ENCODE measurements around the gene CNDP1.

CNDP1 gene

DNA sequence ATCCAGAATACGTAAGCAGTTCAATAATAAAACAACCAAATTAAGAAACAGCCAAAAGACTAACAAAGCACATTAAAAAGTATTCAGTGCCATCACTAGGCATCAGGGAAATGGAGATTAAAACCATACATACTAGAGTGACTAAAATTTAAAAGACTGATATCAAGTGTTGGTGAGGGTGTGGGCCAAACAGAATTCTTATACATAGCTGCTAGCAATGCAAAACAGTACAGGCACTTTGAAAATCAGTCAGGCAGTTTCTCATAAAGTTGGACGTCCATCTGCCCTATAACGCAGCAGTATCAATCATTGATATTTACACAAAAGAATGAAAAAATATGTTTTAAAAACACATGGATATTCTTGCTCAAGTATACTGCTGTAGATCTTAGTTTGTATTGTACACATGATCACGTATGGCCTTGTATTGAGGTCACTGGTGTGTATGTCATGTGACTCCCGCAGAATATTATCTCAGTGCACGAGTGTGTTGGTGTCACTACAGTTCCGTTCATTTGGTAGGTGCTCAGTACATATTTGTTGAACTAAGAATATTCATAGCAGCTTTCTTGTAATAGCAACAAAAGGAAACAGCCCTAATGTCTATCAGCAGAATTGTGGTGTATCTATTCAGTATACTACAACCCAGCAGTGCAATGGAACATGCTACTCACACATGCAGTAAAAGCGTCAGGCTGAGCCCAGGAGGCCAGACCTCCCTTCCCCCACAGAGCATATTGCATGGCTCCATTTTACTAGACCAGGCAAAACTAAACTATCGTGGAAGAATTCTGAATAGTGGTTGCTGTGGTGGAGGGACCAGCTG, 92.0 kb downstream of the CNDP1 start:
- DNase-seq (ENCODE audit: low spot score): no peak

DNA sequence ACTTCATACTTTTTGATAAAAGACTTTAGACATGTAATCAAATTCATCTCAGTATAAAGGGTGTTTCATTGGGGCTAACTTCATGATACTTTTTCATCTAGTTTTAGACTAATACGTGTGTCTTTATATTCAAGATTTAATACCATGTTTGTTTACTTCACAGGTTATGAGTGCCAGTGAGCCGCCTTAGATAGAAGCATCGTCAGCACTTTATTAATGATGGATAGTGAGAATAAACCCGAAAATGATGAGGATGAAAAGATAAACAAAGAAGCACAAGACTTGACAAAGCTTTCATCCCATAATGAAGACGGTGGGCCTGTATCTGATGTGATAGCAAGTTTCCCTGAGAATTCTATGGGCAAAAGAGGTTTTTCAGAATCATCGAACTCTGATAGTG, 96.5 kb downstream of the CNDP1 start:
- no peak for DNase-seq (ENCODE audit: low spot score)

DNA sequence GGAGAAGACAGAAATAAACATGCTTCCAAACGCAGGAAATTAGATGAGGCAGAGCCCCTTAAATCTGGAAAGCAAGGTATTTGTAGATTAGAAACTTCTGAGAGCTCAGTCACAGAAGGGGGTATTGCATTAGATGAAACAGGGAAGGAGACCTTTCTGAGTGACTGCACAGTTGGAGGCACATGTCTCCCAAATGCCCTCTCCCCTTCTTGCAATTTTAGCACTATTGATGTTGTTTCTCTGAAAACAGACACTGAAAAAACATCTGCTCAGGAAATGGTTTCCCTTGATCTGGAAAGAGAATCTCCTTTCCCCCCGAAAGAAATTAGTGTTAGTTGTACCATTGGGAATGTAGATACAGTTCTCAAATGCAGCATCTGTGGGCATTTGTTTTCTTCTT, 96.9 kb downstream of the CNDP1 start:
- DNase-seq (ENCODE audit: low spot score): no peak

DNA sequence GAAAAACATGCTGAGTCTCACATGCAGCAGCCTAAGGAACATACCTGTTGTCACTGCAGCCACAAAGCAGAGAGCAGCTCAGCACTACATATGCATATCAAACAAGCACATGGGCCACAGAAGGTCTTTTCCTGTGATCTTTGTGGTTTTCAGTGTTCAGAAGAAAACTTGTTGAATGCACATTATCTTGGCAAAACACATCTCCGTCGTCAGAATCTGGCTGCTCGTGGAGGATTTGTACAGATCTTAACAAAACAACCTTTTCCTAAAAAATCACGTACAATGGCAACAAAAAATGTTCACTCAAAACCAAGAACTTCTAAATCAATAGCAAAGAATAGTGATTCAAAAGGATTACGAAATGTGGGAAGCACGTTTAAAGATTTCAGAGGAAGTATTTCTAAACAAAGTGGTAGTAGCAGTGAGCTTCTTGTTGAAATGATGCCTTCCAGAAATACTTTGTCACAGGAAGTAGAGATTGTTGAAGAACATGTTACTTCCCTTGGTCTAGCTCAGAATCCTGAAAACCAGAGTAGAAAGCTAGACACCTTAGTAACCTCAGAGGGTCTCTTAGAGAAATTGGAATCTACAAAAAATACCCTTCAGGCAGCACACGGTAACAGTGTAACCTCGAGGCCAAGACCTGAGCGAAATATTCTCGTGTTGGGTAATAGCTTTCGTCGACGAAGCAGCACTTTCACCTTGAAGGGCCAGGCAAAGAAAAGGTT, 97.5 kb downstream of the CNDP1 start:
- DNase-seq (ENCODE audit: low spot score): no peak

DNA sequence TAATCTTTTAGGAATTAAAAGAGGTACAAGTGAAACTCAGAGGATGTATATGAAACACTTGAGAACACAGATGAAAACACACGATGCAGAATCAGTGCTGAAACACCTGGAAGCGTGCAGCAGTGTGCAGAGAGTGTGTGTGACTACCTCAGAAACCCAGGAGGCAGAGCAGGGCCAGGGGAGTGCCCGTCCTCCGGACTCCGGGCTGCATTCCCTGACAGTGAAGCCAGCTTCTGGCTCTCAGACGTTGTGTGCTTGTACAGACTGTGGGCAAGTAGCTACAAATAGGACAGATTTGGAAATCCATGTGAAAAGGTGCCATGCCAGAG, 98.0 kb downstream of the CNDP1 start:
- DNase-seq (ENCODE audit: low spot score): no peak

DNA sequence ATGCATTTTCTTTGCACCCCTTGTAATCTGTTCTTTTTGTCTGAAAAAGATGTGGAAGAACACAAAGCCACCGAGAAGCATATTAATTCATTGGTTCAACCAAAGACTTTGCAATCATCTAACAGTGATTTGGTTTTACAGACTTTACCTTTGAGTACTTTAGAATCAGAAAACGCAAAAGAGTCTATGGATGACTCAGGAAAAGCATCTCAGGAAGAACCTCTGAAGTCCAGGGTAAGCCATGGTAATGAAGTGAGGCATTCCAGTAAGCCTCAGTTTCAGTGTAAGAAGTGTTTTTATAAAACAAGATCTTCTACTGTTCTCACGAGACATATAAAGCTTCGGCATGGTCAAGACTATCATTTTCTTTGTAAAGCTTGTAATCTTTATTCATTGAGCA, 98.6 kb downstream of the CNDP1 start:
- no peak for DNase-seq (ENCODE audit: low spot score)

DNA sequence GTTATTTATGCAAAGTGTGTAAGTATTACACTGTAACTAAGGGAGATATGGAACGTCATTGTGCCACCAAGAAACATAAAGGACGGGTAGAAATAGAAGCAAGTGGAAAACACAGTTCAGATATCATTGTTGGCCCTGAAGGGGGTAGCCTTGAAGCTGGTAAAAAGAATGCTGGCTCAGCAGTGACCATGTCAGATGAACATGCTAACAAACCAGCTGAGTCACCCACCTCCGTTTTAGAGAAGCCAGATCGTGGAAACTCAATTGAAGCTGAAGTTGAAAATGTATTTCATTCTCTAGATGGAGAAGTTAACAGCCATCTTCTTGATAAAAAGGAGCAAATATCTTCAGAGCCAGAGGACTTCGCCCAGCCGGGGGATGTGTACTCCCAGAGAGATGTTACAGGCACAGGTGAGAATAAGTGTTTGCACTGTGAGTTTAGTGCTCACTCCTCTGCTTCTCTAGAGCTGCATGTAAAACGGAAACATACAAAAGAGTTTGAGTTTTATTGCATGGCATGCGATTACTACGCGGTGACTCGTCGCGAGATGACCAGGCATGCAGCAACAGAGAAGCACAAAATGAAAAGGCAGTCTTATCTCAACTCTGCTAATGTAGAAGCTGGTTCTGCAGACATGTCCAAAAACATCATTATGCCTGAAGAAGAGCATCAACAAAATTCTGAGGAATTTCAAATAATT, 99.5 kb downstream of the CNDP1 start:
- no peak for DNase-seq (ENCODE audit: low spot score)

DNA sequence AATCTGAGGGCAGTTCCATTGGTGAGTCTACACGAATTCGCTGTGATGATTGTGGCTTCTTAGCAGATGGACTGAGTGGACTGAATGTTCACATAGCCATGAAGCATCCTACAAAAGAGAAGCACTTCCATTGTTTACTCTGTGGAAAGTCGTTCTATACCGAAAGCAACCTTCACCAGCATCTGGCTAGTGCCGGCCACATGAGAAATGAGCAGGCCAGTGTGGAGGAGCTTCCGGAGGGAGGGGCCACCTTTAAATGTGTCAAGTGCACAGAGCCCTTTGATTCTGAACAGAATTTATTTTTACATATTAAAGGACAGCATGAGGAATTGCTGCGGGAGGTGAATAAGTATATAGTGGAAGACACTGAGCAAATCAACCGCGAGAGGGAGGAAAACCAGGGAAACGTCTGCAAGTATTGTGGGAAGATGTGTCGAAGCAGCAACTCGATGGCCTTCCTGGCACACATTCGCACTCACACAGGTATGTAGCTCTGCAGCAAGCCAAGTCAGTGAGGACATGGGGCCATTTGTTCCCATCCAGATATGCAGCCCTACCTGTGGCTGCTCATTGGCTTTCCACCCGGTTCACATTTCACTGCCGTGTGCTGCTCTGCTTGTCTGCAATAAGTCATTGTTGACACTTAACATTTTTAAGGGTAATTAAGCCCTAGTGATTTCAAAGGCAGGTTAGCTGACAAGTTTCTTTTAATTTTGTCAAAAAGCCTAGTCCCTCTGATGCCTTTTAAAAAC, 101.1 kb downstream of the CNDP1 start:
- DNase-seq (ENCODE audit: low spot score): no peak
